CD8-positive, alpha-beta memory T cell (primary cell): ENCODE measurements around the gene SBF1. TPM values are rescaled to one million over a fixed set of nuclear protein-coding genes. Genes with fewer than 3 reads are reported as not detected.

ENCODE experiments used
- CTCF ChIA-PET: fragments of 350-600 bp; sonication (Branson Sonifier 250); formaldehyde crosslinking; loops from one replicate; lab custom pipeline; 2021; ENCODE audit warnings: antibody characterized with exemption; lab: Charles Lee
- POLR2A ChIA-PET: fragments of 350-600 bp; sonication (Branson Sonifier 250); formaldehyde crosslinking; loops from one replicate; lab custom pipeline; 2021; ENCODE audit warnings: antibody characterized with exemption; lab: Charles Lee
- DNase-seq, 5 donors: peaks; one replicate each; pipeline versions ENCODE4 v3.0.0 to v3.0.0-alpha.2; 2020 to 2022; ENCODE audit warnings: mixed read lengths in 1 of 5
- H3K27ac ChIP-seq: one replicate; pipeline ENCODE4 v1.7.0; 2013; ENCODE audit warnings: low read depth, mild to moderate bottlenecking, low read length, moderate library complexity
- H3K27me3 ChIP-seq: 2 replicates; pipeline ENCODE4 v1.7.0; 2013; ENCODE audit warnings: low read length, mild to moderate bottlenecking; ENCODE audit not compliant: insufficient read depth, poor library complexity, severe bottlenecking
- H3K36me3 ChIP-seq: 2 replicates; pipeline ENCODE4 v1.7.0; 2013; ENCODE audit warnings: mild to moderate bottlenecking, low read length, moderate library complexity; ENCODE audit not compliant: insufficient read depth
- H3K4me1 ChIP-seq: 2 replicates; pipeline ENCODE4 v1.7.0; 2013; ENCODE audit warnings: mild to moderate bottlenecking, low read length, moderate library complexity; ENCODE audit not compliant: insufficient read depth
- H3K4me3 ChIP-seq: 2 replicates; pipeline ENCODE4 v1.7.0; 2013; ENCODE audit warnings: mild to moderate bottlenecking, low read length
- H3K9me3 ChIP-seq: 2 replicates; pipeline ENCODE4 v1.7.0; 2013; ENCODE audit warnings: mild to moderate bottlenecking, low read length
- H3K27ac Mint-ChIP-seq, 8 donors: one replicate each; pipeline ENCODE4 v1.8.0; 2020 to 2021; ENCODE audit warnings: mixed read lengths in 8 of 8, mild to moderate bottlenecking in 6 of 8, inconsistent platforms in 3 of 8, moderate library complexity in 3 of 8
- H3K27me3 Mint-ChIP-seq, 2 donors: one replicate each; pipeline ENCODE4 v1.8.0; 2020 to 2021; ENCODE audit warnings: mixed read lengths in 2 of 2, mild to moderate bottlenecking in 1 of 2, moderate library complexity in 1 of 2
- H3K36me3 Mint-ChIP-seq, 3 donors: one replicate each; pipeline ENCODE4 v1.8.0; 2020 to 2021; ENCODE audit warnings: mixed read lengths in 3 of 3, inconsistent platforms in 1 of 3, mild to moderate bottlenecking in 1 of 3
- H3K4me1 Mint-ChIP-seq, 3 donors: one replicate each; pipeline ENCODE4 v1.8.0; 2020 to 2021; ENCODE audit warnings: mixed read lengths in 3 of 3, inconsistent platforms in 1 of 3, mild to moderate bottlenecking in 1 of 3
- H3K4me3 Mint-ChIP-seq, 7 donors: one replicate each; pipeline ENCODE4 v1.8.0; 2020 to 2021; ENCODE audit warnings: mixed read lengths in 7 of 7, mild to moderate bottlenecking in 6 of 7, moderate library complexity in 4 of 7, inconsistent platforms in 2 of 7
- H3K9me3 Mint-ChIP-seq, 5 donors: one replicate each; pipeline ENCODE4 v1.8.0; 2020 to 2022; ENCODE audit warnings: mixed read lengths in 5 of 5, mild to moderate bottlenecking in 3 of 5, moderate library complexity in 2 of 5, inconsistent platforms in 1 of 5
- polyA plus RNA-seq: library from polyadenylated mRNA; unstranded; fragments of 300-500 nt; fragmentation: Illumina TruSeq; gene quantifications from one replicate; pipeline ENCODE4 v1.2.3, GENCODE V29; 2021
- total RNA-seq, 2 experiments: library from RNA; stranded (reverse); gene quantifications; one replicate each; pipeline ENCODE4 v1.2.3, GENCODE V29; 2021

Gene SBF1, protein sequence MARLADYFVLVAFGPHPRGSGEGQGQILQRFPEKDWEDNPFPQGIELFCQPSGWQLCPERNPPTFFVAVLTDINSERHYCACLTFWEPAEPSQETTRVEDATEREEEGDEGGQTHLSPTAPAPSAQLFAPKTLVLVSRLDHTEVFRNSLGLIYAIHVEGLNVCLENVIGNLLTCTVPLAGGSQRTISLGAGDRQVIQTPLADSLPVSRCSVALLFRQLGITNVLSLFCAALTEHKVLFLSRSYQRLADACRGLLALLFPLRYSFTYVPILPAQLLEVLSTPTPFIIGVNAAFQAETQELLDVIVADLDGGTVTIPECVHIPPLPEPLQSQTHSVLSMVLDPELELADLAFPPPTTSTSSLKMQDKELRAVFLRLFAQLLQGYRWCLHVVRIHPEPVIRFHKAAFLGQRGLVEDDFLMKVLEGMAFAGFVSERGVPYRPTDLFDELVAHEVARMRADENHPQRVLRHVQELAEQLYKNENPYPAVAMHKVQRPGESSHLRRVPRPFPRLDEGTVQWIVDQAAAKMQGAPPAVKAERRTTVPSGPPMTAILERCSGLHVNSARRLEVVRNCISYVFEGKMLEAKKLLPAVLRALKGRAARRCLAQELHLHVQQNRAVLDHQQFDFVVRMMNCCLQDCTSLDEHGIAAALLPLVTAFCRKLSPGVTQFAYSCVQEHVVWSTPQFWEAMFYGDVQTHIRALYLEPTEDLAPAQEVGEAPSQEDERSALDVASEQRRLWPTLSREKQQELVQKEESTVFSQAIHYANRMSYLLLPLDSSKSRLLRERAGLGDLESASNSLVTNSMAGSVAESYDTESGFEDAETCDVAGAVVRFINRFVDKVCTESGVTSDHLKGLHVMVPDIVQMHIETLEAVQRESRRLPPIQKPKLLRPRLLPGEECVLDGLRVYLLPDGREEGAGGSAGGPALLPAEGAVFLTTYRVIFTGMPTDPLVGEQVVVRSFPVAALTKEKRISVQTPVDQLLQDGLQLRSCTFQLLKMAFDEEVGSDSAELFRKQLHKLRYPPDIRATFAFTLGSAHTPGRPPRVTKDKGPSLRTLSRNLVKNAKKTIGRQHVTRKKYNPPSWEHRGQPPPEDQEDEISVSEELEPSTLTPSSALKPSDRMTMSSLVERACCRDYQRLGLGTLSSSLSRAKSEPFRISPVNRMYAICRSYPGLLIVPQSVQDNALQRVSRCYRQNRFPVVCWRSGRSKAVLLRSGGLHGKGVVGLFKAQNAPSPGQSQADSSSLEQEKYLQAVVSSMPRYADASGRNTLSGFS (N-terminal part only)
- total RNA-seq (100 to 1,000 TPM; 144 to 150 TPM), polyA plus RNA-seq (43.8 TPM)

DNA sequence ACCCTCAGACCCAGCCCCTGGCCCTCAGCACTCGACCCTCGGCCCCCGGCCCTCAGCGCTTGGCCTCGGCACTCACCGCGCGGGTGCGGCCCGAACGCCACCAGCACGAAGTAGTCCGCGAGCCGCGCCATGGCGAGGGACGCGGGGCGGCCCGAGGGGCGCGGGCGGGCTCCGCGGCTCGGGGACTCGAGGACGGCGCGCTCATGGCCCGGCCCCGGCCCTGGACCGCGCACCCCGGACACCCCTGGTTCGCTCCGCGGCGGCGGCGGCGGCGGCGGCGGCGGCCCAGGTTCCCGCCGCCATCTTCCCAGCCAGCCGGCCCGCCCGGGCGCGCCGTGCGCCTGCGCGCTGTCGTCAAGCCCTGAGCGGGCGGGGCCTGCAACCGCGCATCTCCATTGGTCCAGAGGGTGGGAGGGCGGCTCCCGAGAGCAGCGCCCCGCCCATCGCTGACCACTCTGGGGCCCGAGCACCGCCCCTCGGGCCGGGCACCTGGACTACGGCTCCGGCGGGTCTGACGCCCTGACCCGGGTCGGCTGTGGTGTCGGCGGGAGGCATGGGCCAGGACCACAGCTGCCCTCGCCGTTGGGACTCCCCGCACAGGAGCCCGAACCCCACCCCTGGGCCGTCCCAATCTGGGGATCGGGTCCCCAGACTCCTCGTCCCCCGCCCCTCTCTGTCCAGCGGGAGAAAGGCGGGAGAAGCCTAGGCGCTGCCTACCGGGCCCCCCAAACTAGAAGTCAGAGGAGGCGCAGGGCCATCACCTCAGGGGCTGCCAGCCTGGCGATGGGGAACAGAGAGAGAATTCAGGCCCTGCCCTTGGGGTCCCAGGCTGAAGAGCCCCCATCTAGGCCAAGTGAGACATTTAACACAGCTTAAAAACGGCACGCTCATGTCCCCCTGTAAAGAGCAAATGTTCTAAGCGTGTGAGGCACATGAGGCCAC is at the start of gene SBF1:
Gene SBF1, minus strand, starts transcription at position 326 of the 942 bp plus-strand sequence. Its CDS starts 195 bp downstream, at position 131.
- DNase-seq: peak; percentile 81 to 91 (median 86)
- no peaks in the 10 kb centered on the region for H3K9me3 ChIP-seq
- Mint-ChIP-seq H3K4me3 (peak within 1 kb of the TSS; percentile 87 to 99 (median 96)), H3K36me3 (peaks cover 0 to 14% (median 0%) of the 10 kb centered on the region in 3 donors), H3K9me3 (no peaks in the 10 kb centered on the region), H3K27me3 (no peaks in the 10 kb centered on the region), H3K27ac (peak within 1 kb of the TSS; percentile 78 to 100 (median 95)), H3K4me1 (peaks cover 45 to 51% (median 46%) of the 10 kb centered on the region in 3 donors)
- CTCF ChIA-PET: no interaction called here
- POLR2A ChIA-PET: no interaction called here
- no peaks in the 10 kb centered on the region for H3K36me3 ChIP-seq
- no peaks in the 10 kb centered on the region for H3K27me3 ChIP-seq
- peaks cover 46% of the 10 kb centered on the region for H3K4me1 ChIP-seq
- H3K27ac ChIP-seq: peak within 1 kb of the TSS; percentile 54
- peak within 1 kb of the TSS; percentile 74 for H3K4me3 ChIP-seq

DNA sequence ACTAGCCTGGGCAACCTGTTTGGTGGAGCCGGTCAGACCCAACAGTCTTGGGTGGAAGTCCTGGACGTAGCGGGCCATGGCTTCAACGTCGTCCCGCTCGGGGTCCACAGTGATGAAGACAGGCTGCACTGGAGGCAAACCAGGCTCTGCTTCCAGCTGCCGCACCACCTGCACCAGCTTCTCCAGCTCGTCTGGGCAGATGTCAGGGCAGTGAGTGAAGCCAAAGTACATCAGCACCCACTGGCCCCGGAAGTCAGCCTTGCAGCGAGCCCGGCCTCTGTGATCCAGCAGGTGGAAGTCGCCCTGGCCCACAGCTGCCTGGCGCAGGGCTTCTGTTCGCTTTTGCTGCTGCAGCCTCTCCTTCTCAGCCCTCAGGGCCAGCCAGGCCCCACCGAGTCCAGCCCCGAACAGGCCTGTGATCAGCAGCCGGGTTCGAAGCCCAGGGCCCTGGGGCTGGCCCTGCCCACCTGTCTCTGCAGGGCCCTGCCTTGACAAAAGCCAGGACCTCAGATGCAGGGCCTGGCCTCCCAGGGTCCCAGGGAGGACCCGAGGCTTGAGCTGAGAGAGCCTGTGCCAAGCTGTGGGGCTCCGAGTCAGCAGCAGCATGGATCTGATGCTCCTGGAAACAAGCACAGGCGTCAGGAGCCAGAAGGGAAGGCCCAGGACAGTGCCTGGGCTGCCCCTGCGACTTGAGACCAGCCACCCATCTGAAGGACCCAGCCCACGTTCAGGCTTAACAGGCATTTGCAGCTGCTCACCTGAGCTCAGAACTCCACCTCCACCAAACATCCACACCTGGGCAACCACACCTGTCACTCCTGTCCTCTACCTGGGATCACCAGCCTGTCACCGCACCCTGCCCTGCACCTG is 49.2 kb upstream of the SBF1 start:
- peak overlapping the region; percentile 85 to 93 (median 89) for H3K4me3 Mint-ChIP-seq
- no peaks in the 10 kb centered on the region for H3K27me3 ChIP-seq
- no peaks in the 10 kb centered on the region for H3K9me3 ChIP-seq
- H3K27ac Mint-ChIP-seq: peak overlapping the region; percentile 85 to 99 (median 86)
- H3K27ac ChIP-seq: peak overlapping the region; percentile 80
- no peaks in the 10 kb centered on the region for H3K36me3 ChIP-seq
- H3K36me3 Mint-ChIP-seq: peaks cover 0 to 36% (median 3%) of the 10 kb centered on the region in 3 donors
- peak overlapping the region; percentile 64 for H3K4me3 ChIP-seq
- CTCF ChIA-PET: interaction anchor here (1.8 to 6.7 kb wide), 8 partner anchors 9 to 273 kb away, joined by 5 to 91 read pairs (median 66); partner anchors contain the start of genes HDAC10, KLHDC7B, LMF2 and NCAPH2
- no peaks in the 10 kb centered on the region for H3K27me3 Mint-ChIP-seq
- no peaks in the 10 kb centered on the region for H3K9me3 Mint-ChIP-seq
- POLR2A ChIA-PET: interaction anchor here (1.0 to 4.9 kb wide), 9 partner anchors 12 to 334 kb away, joined by 4 to 93 read pairs (median 12); partner anchors contain the start of genes CHKB, LMF2, NCAPH2 and TUBGCP6
- no peak for DNase-seq
- peaks cover 21% of the 10 kb centered on the region for H3K4me1 ChIP-seq
- H3K4me1 Mint-ChIP-seq: peaks cover 21 to 37% (median 27%) of the 10 kb centered on the region in 3 donors

DNA sequence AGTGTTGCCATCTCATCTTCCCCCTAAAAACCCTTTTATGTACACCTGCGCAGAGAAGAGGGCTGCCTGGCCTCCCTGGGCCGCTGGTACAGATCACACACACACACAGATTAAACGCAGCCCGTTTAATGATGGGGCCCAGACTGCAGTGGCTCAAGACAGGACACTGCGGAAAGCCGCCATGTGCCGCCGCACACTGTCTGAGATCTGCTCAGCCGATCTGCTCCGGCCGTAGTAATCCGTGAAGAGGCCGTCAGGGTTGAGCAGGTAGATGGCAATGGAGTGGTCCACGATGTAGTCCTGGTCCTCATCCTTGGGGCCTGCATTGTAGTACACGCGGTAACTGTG is 48.6 kb upstream of the SBF1 start:
- CTCF ChIA-PET: interaction anchor here (1.1 to 6.7 kb wide), 4 partner anchors 13 to 97 kb away, joined by 4 to 91 read pairs (median 66); partner anchors contain the start of genes LMF2, NCAPH2 and SYCE3
- Histone ChIP-seq H3K36me3 (no peaks in the 10 kb centered on the region), H3K9me3 (no peaks in the 10 kb centered on the region), H3K27ac (no peak overlapping the region), H3K4me3 (no peak overlapping the region), H3K27me3 (no peaks in the 10 kb centered on the region), H3K4me1 (peaks cover 21% of the 10 kb centered on the region)
- Mint-ChIP-seq H3K36me3 (peaks cover 0 to 41% (median 3%) of the 10 kb centered on the region in 3 donors), H3K27ac (peak overlapping the region in 1 of 8 donors; percentile 23), H3K4me3 (peak overlapping the region in 5 of 7 donors; percentile 15 to 88 (median 50)), H3K9me3 (no peaks in the 10 kb centered on the region), H3K27me3 (no peaks in the 10 kb centered on the region), H3K4me1 (peaks cover 18 to 32% (median 24%) of the 10 kb centered on the region in 3 donors)
- no peak for DNase-seq
- POLR2A ChIA-PET: no interaction called here

DNA sequence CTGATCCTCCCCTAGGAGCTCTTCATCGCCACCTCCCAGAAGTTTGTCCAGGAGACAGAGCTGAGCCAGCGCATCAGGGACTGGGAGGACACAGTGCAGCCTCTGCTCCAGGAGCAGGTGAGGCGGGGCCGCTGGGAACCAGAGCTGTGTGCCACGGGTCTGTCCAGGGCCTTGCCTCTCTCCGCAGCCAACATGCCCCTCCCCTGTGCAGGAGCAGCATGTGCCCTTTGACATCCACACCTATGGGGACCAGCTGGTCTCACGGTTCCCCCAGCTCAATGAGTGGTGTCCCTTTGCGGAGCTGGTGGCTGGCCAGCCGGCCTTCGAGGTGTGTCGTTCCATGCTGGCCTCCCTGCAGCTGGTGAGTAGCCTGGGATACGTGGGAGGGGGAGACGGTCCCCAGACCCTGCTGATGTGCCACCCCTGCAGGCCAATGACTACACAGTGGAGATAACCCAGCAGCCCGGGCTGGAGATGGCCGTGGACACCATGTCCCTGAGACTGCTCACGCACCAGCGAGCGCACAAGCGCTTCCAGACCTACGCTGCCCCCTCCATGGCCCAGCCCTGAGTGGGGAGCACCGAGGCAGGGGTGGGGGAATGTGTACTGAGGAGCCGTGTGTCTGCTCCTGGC is 48.1 kb upstream of the SBF1 start:
- H3K9me3 Mint-ChIP-seq: no peaks in the 10 kb centered on the region
- peak overlapping the region in 3 of 7 donors; percentile 5 to 55 (median 50) for H3K4me3 Mint-ChIP-seq
- no peak overlapping the region for H3K4me3 ChIP-seq
- CTCF ChIA-PET: interaction anchor here (1.0 to 3.6 kb wide), 4 partner anchors 12 to 41 kb away, joined by 3 to 58 read pairs (median 4); partner anchors contain the start of genes NCAPH2 and SYCE3
- peak overlapping the region in 1 of 8 donors; percentile 23 for H3K27ac Mint-ChIP-seq
- peaks cover 21% of the 10 kb centered on the region for H3K4me1 ChIP-seq
- H3K27ac ChIP-seq: no peak overlapping the region
- DNase-seq: no peak
- H3K36me3 Mint-ChIP-seq: peaks cover 0 to 46% (median 3%) of the 10 kb centered on the region in 3 donors
- POLR2A ChIA-PET: no interaction called here
- no peaks in the 10 kb centered on the region for H3K27me3 Mint-ChIP-seq
- H3K27me3 ChIP-seq: no peaks in the 10 kb centered on the region
- H3K9me3 ChIP-seq: no peaks in the 10 kb centered on the region
- H3K36me3 ChIP-seq: peaks cover 3% of the 10 kb centered on the region
- peaks cover 18 to 27% (median 20%) of the 10 kb centered on the region in 3 donors for H3K4me1 Mint-ChIP-seq

DNA sequence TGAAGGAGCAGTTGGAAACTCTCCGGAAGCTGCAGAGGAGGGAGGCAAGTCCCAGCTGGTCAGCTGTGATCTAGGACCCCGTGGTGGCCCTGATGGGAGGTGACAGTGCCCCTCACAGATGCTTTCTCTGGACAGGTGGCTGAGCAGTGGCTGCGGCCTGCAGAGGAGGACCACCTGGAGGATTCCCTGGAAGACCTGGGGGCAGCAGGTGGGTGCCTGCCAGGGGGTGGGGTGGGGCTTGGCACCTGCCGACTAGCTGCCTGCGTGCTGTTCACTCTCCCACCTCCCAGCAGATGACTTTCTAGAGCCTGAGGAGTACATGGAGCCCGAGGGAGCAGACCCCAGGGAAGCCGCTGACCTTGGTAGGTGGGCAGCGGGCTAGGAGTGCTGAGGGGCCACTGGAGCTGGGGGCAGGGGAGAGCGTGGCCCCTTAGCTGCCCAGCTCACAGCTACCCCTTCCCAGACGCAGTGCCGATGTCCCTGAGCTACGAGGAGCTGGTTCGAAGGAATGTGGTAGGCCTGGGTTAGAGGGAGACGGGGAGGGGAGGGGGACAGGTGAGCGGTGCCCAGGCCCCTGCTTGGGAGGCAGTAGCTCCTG is 47.5 kb upstream of the SBF1 start:
- no peaks in the 10 kb centered on the region for H3K27me3 Mint-ChIP-seq
- peaks cover 12 to 20% (median 15%) of the 10 kb centered on the region in 3 donors for H3K4me1 Mint-ChIP-seq
- no peaks in the 10 kb centered on the region for H3K9me3 Mint-ChIP-seq
- ChIA-PET CTCF (interaction anchor here (1.0 to 1.1 kb wide), 3 partner anchors 12 to 24 kb away, joined by 3 to 4 read pairs (median 3); partner anchors contain the start of gene NCAPH2), POLR2A (no interaction called here)
- no peak overlapping the region for H3K27ac ChIP-seq
- peaks cover 0 to 52% (median 3%) of the 10 kb centered on the region in 3 donors for H3K36me3 Mint-ChIP-seq
- no peak overlapping the region for H3K27ac Mint-ChIP-seq
- no peak for DNase-seq
- no peak overlapping the region for H3K4me3 ChIP-seq
- no peaks in the 10 kb centered on the region for H3K9me3 ChIP-seq
- peaks cover 20% of the 10 kb centered on the region for H3K4me1 ChIP-seq
- H3K36me3 ChIP-seq: peaks cover 9% of the 10 kb centered on the region
- no peak overlapping the region for H3K4me3 Mint-ChIP-seq
- no peaks in the 10 kb centered on the region for H3K27me3 ChIP-seq
